ENCODE measurements around the gene ELFN2. TPM values are rescaled to one million over a fixed set of nuclear protein-coding genes. Genes with fewer than 3 reads are reported as not detected.

Gene ELFN2
- total RNA-seq, 2 donors from 2014 or later, result not detected

DNA sequence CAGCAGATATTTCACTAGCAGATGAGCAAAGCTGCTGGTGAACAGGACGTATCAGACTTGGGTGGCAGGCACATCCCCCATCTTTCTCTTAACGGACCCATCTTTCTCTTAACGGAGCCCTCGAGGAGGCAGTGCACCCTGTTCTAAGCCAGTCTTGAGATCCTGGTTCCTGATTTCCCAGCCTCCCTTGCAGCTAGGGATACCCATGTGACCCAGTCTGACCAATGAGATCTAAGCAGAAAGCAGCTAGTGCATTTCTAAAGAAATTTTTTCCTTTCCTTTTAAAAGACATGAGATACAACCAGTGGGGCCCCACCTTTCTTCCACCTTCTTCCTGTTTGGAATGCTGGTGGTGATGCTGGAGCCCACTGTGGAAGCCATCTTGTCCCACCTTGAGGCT lies 13.6 kb upstream of the ELFN2 start:
- DNase-seq (ENCODE audit: low spot score) (no peak), ATAC-seq (ENCODE audit: insufficient number of reproducible peaks, low FRiP score, low read depth) (no peak)
- Histone ChIP-seq H3K27ac (no peak overlapping the region), H3K9me3 (no peaks in the 10 kb centered on the region), H3K27me3 (replicated peaks; ENCODE audit: insufficient read depth) (no peaks in the 10 kb centered on the region), H3K4me3 (no peak overlapping the region), H3K4me1 (ENCODE audit: control insufficient read depth in 1 of 2, low read depth in 2 of 2) (no peaks in the 10 kb centered on the region), H3K36me3 (no peaks in the 10 kb centered on the region)
- TF ChIP-seq, protein P1, sequence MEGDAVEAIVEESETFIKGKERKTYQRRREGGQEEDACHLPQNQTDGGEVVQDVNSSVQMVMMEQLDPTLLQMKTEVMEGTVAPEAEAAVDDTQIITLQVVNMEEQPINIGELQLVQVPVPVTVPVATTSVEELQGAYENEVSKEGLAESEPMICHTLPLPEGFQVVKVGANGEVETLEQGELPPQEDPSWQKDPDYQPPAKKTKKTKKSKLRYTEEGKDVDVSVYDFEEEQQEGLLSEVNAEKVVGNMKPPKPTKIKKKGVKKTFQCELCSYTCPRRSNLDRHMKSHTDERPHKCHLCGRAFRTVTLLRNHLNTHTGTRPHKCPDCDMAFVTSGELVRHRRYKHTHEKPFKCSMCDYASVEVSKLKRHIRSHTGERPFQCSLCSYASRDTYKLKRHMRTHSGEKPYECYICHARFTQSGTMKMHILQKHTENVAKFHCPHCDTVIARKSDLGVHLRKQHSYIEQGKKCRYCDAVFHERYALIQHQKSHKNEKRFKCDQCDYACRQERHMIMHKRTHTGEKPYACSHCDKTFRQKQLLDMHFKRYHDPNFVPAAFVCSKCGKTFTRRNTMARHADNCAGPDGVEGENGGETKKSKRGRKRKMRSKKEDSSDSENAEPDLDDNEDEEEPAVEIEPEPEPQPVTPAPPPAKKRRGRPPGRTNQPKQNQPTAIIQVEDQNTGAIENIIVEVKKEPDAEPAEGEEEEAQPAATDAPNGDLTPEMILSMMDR (IDR thresholded peaks at IDR 0.05), result no peak

DNA sequence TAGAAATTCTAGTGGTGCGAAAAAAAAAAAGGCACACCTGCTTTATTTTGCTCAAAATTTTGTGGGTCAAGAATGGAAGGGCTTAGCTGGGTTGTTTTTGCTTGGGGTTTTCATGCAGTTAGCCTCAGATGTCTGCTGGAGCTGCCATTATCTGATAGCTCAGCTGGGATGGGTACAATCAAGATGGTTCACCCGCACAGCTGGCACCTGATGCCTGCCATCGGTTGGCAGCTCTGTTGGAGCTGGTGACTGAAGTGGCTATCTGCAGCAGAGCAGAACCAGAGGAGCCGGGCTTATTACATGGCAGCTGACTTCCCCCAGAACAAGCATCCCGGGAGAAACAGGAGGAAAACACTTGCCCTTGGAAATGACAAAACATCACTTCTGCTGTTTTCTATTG lies 12.1 kb upstream of the ELFN2 start:
- Histone ChIP-seq H3K4me1 (ENCODE audit: control insufficient read depth in 1 of 2, low read depth in 2 of 2) (no peaks in the 10 kb centered on the region), H3K9me3 (no peaks in the 10 kb centered on the region), H3K4me3 (no peak overlapping the region), H3K27ac (no peak overlapping the region), H3K27me3 (replicated peaks; ENCODE audit: insufficient read depth) (no peaks in the 10 kb centered on the region), H3K36me3 (no peaks in the 10 kb centered on the region)
- DNase-seq (ENCODE audit: low spot score) (no peak), ATAC-seq (ENCODE audit: insufficient number of reproducible peaks, low FRiP score, low read depth) (no peak)
- TF ChIP-seq, protein P1 (IDR thresholded peaks at IDR 0.05), result no peak

DNA sequence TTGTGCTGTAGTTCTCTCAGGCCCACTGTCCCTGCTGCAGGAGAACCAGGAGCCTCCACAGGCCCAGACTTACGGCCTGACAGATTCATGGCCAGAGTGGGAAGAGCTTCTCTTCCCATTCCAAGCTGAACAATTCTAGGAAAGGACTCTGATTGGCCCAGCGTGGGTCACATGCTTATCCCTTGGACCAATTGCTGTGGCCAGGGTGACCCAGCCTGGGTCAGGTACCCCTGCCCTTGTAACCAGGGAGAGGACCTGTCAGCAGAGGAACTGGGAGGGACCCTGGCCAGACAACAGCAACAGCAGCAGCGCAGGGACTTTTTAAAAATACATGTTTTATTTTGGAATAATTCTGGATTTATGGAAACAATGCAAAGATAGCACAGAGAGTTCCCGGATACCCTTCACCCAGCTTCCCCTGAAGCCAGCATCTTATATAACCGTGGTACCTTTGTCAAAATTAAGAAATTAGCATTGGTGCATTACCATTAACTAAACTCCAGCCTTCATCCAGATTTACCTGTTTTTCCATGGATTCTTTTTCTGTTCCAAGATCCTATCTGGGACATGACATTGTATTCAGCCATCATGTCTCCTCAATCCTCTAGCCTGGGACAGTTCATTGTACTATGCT lies 8.8 kb upstream of the ELFN2 start:
- DNase-seq (ENCODE audit: low spot score) (no peak), ATAC-seq (ENCODE audit: insufficient number of reproducible peaks, low FRiP score, low read depth) (no peak)
- Histone ChIP-seq H3K4me3 (no peak overlapping the region), H3K27me3 (replicated peaks; ENCODE audit: insufficient read depth) (no peaks in the 10 kb centered on the region), H3K4me1 (ENCODE audit: control insufficient read depth in 1 of 2, low read depth in 2 of 2) (no peaks in the 10 kb centered on the region), H3K9me3 (no peaks in the 10 kb centered on the region), H3K27ac (no peak overlapping the region), H3K36me3 (no peaks in the 10 kb centered on the region)
- TF ChIP-seq, protein P1 (IDR thresholded peaks at IDR 0.05), result no peak

DNA sequence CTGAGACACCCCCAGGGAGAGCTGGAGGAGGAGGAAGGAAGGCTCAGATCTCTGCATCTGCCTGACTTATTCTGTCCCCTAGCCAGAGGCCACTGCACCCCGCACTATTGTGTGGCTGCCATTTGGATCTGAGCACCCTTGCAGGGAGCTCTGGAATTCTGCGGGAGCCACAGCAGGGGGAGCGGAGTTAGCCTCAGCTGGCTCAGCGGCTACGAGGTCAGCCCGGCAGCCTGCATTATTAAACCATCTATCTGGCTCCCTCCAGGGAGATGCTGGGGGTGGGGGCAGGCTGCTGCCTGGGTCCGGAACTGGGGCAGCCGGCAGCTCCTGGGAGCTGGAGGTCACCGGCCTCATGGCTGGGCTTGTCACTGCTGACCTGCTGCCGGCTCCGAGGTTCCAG lies 6.5 kb upstream of the ELFN2 start:
- H3K4me3 ChIP-seq, result no peak overlapping the region
- TF ChIP-seq, protein P1 (IDR thresholded peaks at IDR 0.05), result no peak
- H3K9me3 ChIP-seq, result no peaks in the 10 kb centered on the region
- H3K27ac ChIP-seq, result no peak overlapping the region
- ATAC-seq (ENCODE audit: insufficient number of reproducible peaks, low FRiP score, low read depth), result no peak
- no peaks in the 10 kb centered on the region for H3K36me3 ChIP-seq
- H3K4me1 ChIP-seq (ENCODE audit: control insufficient read depth in 1 of 2, low read depth in 2 of 2), result no peaks in the 10 kb centered on the region
- no peak for DNase-seq (ENCODE audit: low spot score)
- no peaks in the 10 kb centered on the region for H3K27me3 ChIP-seq (replicated peaks; ENCODE audit: insufficient read depth)

DNA sequence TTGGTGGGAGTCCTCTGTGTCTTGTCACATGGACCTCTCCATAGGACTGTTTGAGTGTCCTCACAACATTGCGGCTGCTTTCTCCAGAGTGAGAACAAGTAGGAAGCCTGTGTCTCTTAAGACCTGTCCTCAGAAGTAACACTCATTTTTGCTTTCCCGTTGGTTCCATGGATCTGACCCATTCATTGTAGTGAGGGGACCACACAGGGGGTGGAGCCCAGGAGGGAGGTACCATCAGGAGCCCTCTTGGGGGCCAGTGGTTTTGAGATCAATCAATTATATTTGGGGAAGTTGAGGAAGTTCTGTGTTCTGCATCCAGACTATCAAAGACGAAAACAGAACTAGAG lies 5.4 kb upstream of the ELFN2 start:
- H3K27ac ChIP-seq, result no peak overlapping the region
- DNase-seq (ENCODE audit: low spot score) (no peak), ATAC-seq (ENCODE audit: insufficient number of reproducible peaks, low FRiP score, low read depth) (no peak)
- H3K36me3 ChIP-seq, result no peaks in the 10 kb centered on the region
- no peaks in the 10 kb centered on the region for H3K9me3 ChIP-seq
- TF ChIP-seq, protein P1 (IDR thresholded peaks at IDR 0.05), result no peak
- no peak overlapping the region for H3K4me3 ChIP-seq
- H3K27me3 ChIP-seq (replicated peaks; ENCODE audit: insufficient read depth), result no peaks in the 10 kb centered on the region
- H3K4me1 ChIP-seq (ENCODE audit: control insufficient read depth in 1 of 2, low read depth in 2 of 2), result peaks cover 0 to 3% of the 10 kb centered on the region in 2 donors

Measured in thoracic aorta (tissue), 2 donors.